HUES48 (cell line): Measurements from ENCODE around the gene SLC6A6.

Source experiments
- H3K27ac ChIP-seq: one replicate; pipeline ENCODE4 v1.7.0; 2013; ENCODE audit warnings: low read depth, low read length, inconsistent platforms
- H3K27me3 ChIP-seq: 2 replicates; pipeline ENCODE4 v1.6.1; 2013; ENCODE audit warnings: mild to moderate bottlenecking, low read length; ENCODE audit not compliant: control insufficient read depth, insufficient read depth
- H3K36me3 ChIP-seq: 2 replicates; pipeline ENCODE4 v1.6.1; 2013; ENCODE audit warnings: low read length; ENCODE audit not compliant: control insufficient read depth, insufficient read depth
- H3K4me1 ChIP-seq: 2 replicates; pipeline ENCODE4 v1.6.1; 2013; ENCODE audit warnings: mild to moderate bottlenecking, low read length; ENCODE audit not compliant: control insufficient read depth, insufficient read depth
- H3K4me3 ChIP-seq: 2 replicates; pipeline ENCODE4 v1.5.1; 2013; ENCODE audit warnings: mild to moderate bottlenecking, low read depth, low read length
- H3K9ac ChIP-seq: 2 replicates; pipeline ENCODE4 v1.6.1; 2013; ENCODE audit warnings: mild to moderate bottlenecking, low read depth, low read length, moderate library complexity
- H3K9me3 ChIP-seq: 2 replicates; pipeline ENCODE4 v1.6.1; 2013; ENCODE audit warnings: low read length; ENCODE audit not compliant: control insufficient read depth, insufficient read depth

The SLC6A6 gene

GRCh38 chr3:14456794-14457193 is 54.4 kb downstream of the SLC6A6 start:
- H3K9ac ChIP-seq: no peak overlapping the region
- H3K9me3 ChIP-seq: no peaks in the 10 kb centered on the region
- H3K4me1 ChIP-seq: peaks cover 8% of the 10 kb centered on the region; the same call in 1 of the 2 replicates
- H3K4me3 ChIP-seq: no peak overlapping the region
- H3K36me3 ChIP-seq: peaks cover 65% of the 10 kb centered on the region
- no peaks in the 10 kb centered on the region for H3K27me3 ChIP-seq
- no peak overlapping the region for H3K27ac ChIP-seq

- no peaks in the 10 kb centered on the region for H3K9me3 ChIP-seq
- H3K4me3 ChIP-seq: no peak overlapping the region
- peak overlapping the region; percentile 18 for H3K27ac ChIP-seq
- no peaks in the 10 kb centered on the region for H3K27me3 ChIP-seq
- H3K4me1 ChIP-seq: peaks cover 8% of the 10 kb centered on the region; the same call in 1 of the 2 replicates
- H3K9ac ChIP-seq: no peak overlapping the region
- peaks cover 63% of the 10 kb centered on the region for H3K36me3 ChIP-seq
Measured at GRCh38 chr3:14457481-14457880, 55.1 kb downstream of the SLC6A6 start.

GRCh38 chr3:14457999-14458398 is 55.6 kb downstream of the SLC6A6 start:
- H3K36me3 ChIP-seq: peaks cover 64% of the 10 kb centered on the region
- no peaks in the 10 kb centered on the region for H3K9me3 ChIP-seq
- H3K4me3 ChIP-seq: no peak overlapping the region
- peak overlapping the region; percentile 32 for H3K27ac ChIP-seq
- H3K9ac ChIP-seq: no peak overlapping the region
- peaks cover 12% of the 10 kb centered on the region; the same call in 1 of the 2 replicates for H3K4me1 ChIP-seq
- no peaks in the 10 kb centered on the region for H3K27me3 ChIP-seq

- H3K4me1 ChIP-seq: peaks cover 12% of the 10 kb centered on the region; the same call in 1 of the 2 replicates
- H3K9me3 ChIP-seq: no peaks in the 10 kb centered on the region
- peak overlapping the region; percentile 32 for H3K27ac ChIP-seq
- H3K27me3 ChIP-seq: no peaks in the 10 kb centered on the region
- H3K4me3 ChIP-seq: no peak overlapping the region
- H3K9ac ChIP-seq: no peak overlapping the region
- peaks cover 65% of the 10 kb centered on the region for H3K36me3 ChIP-seq
Measured at GRCh38 chr3:14458434-14459275, 56.2 kb downstream of the SLC6A6 start.

- Histone ChIP-seq H3K27ac (no peak overlapping the region), H3K9me3 (no peaks in the 10 kb centered on the region), H3K9ac (no peak overlapping the region), H3K4me1 (peaks cover 12% of the 10 kb centered on the region; the same call in 1 of the 2 replicates), H3K4me3 (no peak overlapping the region), H3K36me3 (peaks cover 70% of the 10 kb centered on the region), H3K27me3 (no peaks in the 10 kb centered on the region)
Measured at GRCh38 chr3:14459384-14459783, 57.0 kb downstream of the SLC6A6 start.

GRCh38 chr3:14459787-14460186 is 57.4 kb downstream of the SLC6A6 start:
- no peak overlapping the region for H3K27ac ChIP-seq
- no peak overlapping the region for H3K9ac ChIP-seq
- H3K27me3 ChIP-seq: no peaks in the 10 kb centered on the region
- H3K4me3 ChIP-seq: no peak overlapping the region
- H3K4me1 ChIP-seq: peaks cover 12% of the 10 kb centered on the region; the same call in 1 of the 2 replicates
- no peaks in the 10 kb centered on the region for H3K9me3 ChIP-seq
- H3K36me3 ChIP-seq: peaks cover 72% of the 10 kb centered on the region

GRCh38 chr3:14460342-14461005 is 58.1 kb downstream of the SLC6A6 start:
- Histone ChIP-seq H3K27ac (no peak overlapping the region), H3K4me3 (no peak overlapping the region), H3K9me3 (no peaks in the 10 kb centered on the region), H3K4me1 (peaks cover 12% of the 10 kb centered on the region; the same call in 1 of the 2 replicates), H3K9ac (no peak overlapping the region), H3K36me3 (peaks cover 72% of the 10 kb centered on the region), H3K27me3 (no peaks in the 10 kb centered on the region)

GRCh38 chr3:14461006-14461747 is 58.8 kb downstream of the SLC6A6 start:
- H3K4me3 ChIP-seq: no peak overlapping the region
- no peaks in the 10 kb centered on the region for H3K27me3 ChIP-seq
- H3K9ac ChIP-seq: no peak overlapping the region
- no peak overlapping the region for H3K27ac ChIP-seq
- peaks cover 12% of the 10 kb centered on the region; the same call in 1 of the 2 replicates for H3K4me1 ChIP-seq
- no peaks in the 10 kb centered on the region for H3K9me3 ChIP-seq
- H3K36me3 ChIP-seq: peaks cover 68% of the 10 kb centered on the region

- Histone ChIP-seq H3K9me3 (no peaks in the 10 kb centered on the region), H3K9ac (no peak overlapping the region), H3K27ac (peak overlapping the region; percentile 43), H3K4me1 (peaks cover 12% of the 10 kb centered on the region; the same call in 1 of the 2 replicates), H3K27me3 (no peaks in the 10 kb centered on the region), H3K36me3 (peaks cover 68% of the 10 kb centered on the region), H3K4me3 (no peak overlapping the region)
Measured at GRCh38 chr3:14461748-14462324, 59.4 kb downstream of the SLC6A6 start.

GRCh38 chr3:14462738-14463137 is 60.3 kb downstream of the SLC6A6 start:
- Histone ChIP-seq H3K9me3 (no peaks in the 10 kb centered on the region), H3K9ac (no peak overlapping the region), H3K27me3 (no peaks in the 10 kb centered on the region), H3K27ac (peak overlapping the region; percentile 87), H3K4me3 (no peak overlapping the region), H3K36me3 (peaks cover 68% of the 10 kb centered on the region), H3K4me1 (peaks cover 11% of the 10 kb centered on the region; the same call in 1 of the 2 replicates)
